ENCODE results near the gene FLG2.

Gene FLG2

DNA sequence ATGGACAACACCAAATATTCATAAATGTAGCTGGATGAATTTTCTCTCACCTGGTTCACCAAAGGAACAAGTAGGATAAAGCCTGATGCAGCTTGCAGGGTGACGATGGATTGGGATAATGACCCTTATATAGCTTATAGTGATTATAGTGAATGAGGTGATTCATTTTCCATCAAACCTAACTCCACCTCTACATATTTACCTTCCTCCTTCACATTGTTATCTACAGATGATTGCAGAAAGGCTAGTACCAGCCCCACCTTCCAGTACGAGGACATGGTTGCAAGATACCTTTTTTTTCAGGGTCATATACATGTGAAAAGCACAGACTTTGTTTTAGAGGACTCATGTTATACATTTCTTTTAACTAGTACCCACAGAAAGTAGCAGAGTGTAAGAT lies at the start of gene FLG2:
Gene FLG2, minus strand, starts transcription at position 101 of the 400 bp plus-strand sequence. CDS start 1,122 bp downstream, outside the sequence.
- no peak for DNase-seq (ENCODE audit: extremely low read depth, low read depth)

DNA sequence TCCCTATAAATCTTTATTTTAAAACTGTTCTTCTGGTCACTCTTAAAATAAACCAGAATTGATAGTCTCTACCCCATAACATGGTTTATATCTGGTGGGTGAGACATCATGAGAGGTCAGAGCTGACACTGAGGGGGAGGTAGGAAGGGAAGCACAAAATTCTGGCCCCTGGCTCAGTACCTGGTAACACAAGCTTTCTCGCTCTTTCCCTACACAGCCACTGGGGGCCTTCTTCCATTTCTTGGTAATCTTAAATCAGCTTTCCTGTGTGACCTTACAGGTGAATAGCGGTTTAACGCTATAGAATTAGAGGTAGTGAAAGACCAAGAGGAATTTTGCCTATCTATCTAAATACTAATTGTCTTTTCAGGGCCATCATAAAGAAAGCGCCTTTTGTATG lies 48.9 kb upstream of the FLG2 start:
- no peak overlapping the region for H3K4me3 ChIP-seq (replicated peaks; ENCODE audit: low read depth, low read length)
- TF ChIP-seq, protein P1, sequence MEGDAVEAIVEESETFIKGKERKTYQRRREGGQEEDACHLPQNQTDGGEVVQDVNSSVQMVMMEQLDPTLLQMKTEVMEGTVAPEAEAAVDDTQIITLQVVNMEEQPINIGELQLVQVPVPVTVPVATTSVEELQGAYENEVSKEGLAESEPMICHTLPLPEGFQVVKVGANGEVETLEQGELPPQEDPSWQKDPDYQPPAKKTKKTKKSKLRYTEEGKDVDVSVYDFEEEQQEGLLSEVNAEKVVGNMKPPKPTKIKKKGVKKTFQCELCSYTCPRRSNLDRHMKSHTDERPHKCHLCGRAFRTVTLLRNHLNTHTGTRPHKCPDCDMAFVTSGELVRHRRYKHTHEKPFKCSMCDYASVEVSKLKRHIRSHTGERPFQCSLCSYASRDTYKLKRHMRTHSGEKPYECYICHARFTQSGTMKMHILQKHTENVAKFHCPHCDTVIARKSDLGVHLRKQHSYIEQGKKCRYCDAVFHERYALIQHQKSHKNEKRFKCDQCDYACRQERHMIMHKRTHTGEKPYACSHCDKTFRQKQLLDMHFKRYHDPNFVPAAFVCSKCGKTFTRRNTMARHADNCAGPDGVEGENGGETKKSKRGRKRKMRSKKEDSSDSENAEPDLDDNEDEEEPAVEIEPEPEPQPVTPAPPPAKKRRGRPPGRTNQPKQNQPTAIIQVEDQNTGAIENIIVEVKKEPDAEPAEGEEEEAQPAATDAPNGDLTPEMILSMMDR (IDR thresholded peaks at IDR 0.05; ENCODE audit: low read depth, low read length, missing control alignments): no peak
- no peak for DNase-seq (ENCODE audit: extremely low read depth, low read depth)

More for the DNA sequence above, at the start of gene FLG2:
- TF ChIP-seq, protein P1 (IDR thresholded peaks at IDR 0.05; ENCODE audit: low read depth, low read length, missing control alignments): no peak
- H3K4me3 ChIP-seq (replicated peaks; ENCODE audit: low read depth, low read length): no peak within 1 kb of the TSS

DNA sequence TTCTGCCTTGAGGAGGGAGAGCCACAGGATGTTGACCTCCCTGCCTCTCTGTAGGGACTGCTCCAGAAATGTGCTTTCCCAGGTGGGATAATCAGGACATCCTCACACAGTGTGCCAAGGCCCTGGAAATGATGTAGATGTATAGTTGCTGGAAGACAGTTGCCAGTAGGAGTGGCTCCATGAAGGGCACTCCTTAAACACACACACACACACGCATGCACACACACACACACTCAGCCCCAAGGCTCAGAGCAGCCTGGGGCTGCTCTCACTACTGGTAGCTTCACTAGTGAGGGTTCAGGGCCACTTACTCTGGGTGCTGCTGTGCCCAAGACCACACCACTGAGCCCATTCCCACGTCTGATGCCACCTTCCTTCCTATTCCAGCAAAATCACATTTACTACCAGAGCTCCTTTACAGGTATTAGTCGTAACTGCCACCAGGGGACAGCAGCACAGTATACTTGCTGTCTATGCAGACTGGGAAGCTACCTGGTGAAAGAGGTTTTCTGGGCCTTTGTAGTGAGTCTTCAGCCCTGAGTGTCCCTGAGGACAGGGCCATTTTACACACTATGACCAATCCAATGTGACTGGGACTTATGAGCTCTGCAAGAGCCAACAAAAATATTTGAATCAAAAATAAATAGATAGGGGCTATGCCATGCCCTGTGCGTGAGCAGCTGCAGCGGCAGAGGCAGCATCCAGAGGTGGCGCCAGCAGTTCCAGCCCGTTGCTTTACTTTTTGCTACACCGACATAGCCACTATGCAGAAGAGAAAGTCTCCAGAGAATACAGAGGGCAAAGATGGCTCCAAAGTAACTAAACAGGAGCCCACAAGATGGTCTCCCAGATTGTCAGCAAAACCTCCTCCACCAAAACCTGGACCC lies 39.2 kb upstream of the FLG2 start:
- no peak overlapping the region for H3K4me3 ChIP-seq (replicated peaks; ENCODE audit: low read depth, low read length)
- no peak for DNase-seq (ENCODE audit: extremely low read depth, low read depth)
- TF ChIP-seq, protein P1 (IDR thresholded peaks at IDR 0.05; ENCODE audit: low read depth, low read length, missing control alignments): no peak

DNA sequence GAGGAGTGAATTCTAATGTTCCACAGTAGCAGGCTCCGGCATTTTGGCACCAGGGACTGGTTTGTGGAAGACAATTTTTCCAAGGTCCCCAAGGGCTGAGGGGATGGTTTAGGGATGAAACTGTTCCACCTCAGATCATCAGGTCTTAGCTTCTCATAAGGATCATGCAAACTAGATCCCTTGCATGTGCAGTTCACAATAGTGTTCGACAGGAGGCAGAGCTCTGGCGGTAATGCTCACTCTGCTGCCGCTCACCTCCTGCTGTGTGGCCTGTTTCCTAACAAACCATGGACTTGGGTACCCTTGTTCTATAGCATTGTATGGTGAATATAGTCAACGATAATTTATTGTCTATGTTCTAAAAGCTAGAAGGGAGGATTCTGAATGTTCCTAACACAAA lies 37.7 kb upstream of the FLG2 start:
- no peak overlapping the region for H3K4me3 ChIP-seq (replicated peaks; ENCODE audit: low read depth, low read length)
- TF ChIP-seq, protein P1 (IDR thresholded peaks at IDR 0.05; ENCODE audit: low read depth, low read length, missing control alignments): no peak
- DNase-seq (ENCODE audit: extremely low read depth, low read depth): no peak

DNA sequence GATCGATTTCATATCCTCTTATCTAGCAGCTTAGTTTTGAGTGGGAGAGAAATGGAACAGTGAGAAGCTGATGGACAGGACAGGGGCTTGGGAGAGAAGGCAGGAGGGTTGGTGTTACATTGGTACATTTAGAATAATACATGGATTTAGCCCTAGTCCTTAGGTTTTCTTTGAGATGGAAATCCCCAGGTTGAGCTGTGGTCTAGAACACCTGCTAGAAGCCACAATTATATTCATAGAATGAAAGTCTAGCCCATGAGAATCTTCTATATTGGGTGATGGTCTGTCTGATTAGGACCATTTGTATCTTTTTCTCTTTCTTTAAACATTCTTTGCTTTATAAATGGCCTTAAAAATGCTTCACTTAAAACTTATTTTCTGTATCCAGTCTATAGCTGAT lies 34.3 kb upstream of the FLG2 start:
- H3K4me3 ChIP-seq (replicated peaks; ENCODE audit: low read depth, low read length): no peak overlapping the region
- TF ChIP-seq, protein P1 (IDR thresholded peaks at IDR 0.05; ENCODE audit: low read depth, low read length, missing control alignments): no peak
- no peak for DNase-seq (ENCODE audit: extremely low read depth, low read depth)

DNA sequence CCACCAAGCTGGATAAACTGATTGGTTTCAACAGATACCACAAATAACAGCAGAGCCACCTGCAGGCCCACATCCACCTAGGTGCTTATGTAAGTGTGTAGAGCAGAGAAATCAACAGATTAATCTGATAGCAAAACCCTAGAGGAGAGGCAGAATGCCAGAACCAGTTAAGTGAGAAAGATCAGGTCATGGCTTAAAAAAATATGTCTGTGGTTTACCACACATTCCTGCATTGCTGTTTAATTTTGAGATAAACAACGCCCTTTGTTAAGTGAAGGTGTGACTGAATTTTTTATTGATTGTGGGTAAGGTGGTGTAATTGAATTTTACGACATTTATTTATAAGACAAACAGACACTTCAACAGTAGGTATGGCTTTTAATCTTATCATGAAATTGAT lies 33.1 kb upstream of the FLG2 start:
- no peak for DNase-seq (ENCODE audit: extremely low read depth, low read depth)
- TF ChIP-seq, protein P1 (IDR thresholded peaks at IDR 0.05; ENCODE audit: low read depth, low read length, missing control alignments): no peak
- H3K4me3 ChIP-seq (replicated peaks; ENCODE audit: low read depth, low read length): no peak overlapping the region

Data from HFF-Myc (cell line).